ENCODE results near the gene LTBP1. TPM values are rescaled to one million over a fixed set of nuclear protein-coding genes. Genes with fewer than 3 reads are reported as not detected.
A peak's percentile ranks its signal among the peaks of the same experiment; 100 is the strongest.

The LTBP1 gene
- total RNA-seq, 1 donor: 33.7 TPM

GRCh38 chr2:33342705-33343104 is 396.0 kb downstream of the LTBP1 start:
- no peak overlapping the region for H3K4me3 ChIP-seq (ENCODE audit: low read depth, low read length)
- no peak for DNase-seq (ENCODE audit: low read depth)
- TF ChIP-seq CTCF (IDR thresholded peaks at IDR 0.05; ENCODE audit: insufficient read depth, low read depth, low read length): no peak

GRCh38 chr2:33343387-33343895 is 396.7 kb downstream of the LTBP1 start:
- no peak for DNase-seq (ENCODE audit: low read depth)
- H3K4me3 ChIP-seq (ENCODE audit: low read depth, low read length): no peak overlapping the region
- no peak for TF ChIP-seq CTCF (IDR thresholded peaks at IDR 0.05; ENCODE audit: insufficient read depth, low read depth, low read length)

- no peak for DNase-seq (ENCODE audit: low read depth)
- TF ChIP-seq CTCF (IDR thresholded peaks at IDR 0.05; ENCODE audit: insufficient read depth, low read depth, low read length): no peak
- H3K4me3 ChIP-seq (ENCODE audit: low read depth, low read length): no peak overlapping the region
Measured at GRCh38 chr2:33344230-33344629, 397.5 kb downstream of the LTBP1 start.

GRCh38 chr2:33347856-33348255 is 401.1 kb downstream of the LTBP1 start:
- TF ChIP-seq CTCF (IDR thresholded peaks at IDR 0.05; ENCODE audit: insufficient read depth, low read depth, low read length): no peak
- H3K4me3 ChIP-seq (ENCODE audit: low read depth, low read length): no peak overlapping the region
- DNase-seq (ENCODE audit: low read depth): no peak

GRCh38 chr2:33350632-33351031 is 403.9 kb downstream of the LTBP1 start:
- no peak for TF ChIP-seq CTCF (IDR thresholded peaks at IDR 0.05; ENCODE audit: insufficient read depth, low read depth, low read length)
- DNase-seq (ENCODE audit: low read depth): no peak
- H3K4me3 ChIP-seq (ENCODE audit: low read depth, low read length): no peak overlapping the region

GRCh38 chr2:33351781-33352180 is 405.0 kb downstream of the LTBP1 start:
- H3K4me3 ChIP-seq (ENCODE audit: low read depth, low read length): no peak overlapping the region
- no peak for TF ChIP-seq CTCF (IDR thresholded peaks at IDR 0.05; ENCODE audit: insufficient read depth, low read depth, low read length)
- no peak for DNase-seq (ENCODE audit: low read depth)

GRCh38 chr2:33354981-33355380 is 408.2 kb downstream of the LTBP1 start:
- DNase-seq (ENCODE audit: low read depth): peak; percentile 68
- no peak for TF ChIP-seq CTCF (IDR thresholded peaks at IDR 0.05; ENCODE audit: insufficient read depth, low read depth, low read length)

More at GRCh38 chr2:33354981-33355380, 408.2 kb downstream of the LTBP1 start:
- no peak overlapping the region for H3K4me3 ChIP-seq (ENCODE audit: low read depth, low read length)
